Hypothalamus (tissue), 51 donors: Measurements from ENCODE around the gene NFX1.
"Not testable (repeated sequence)": the region's sequence is repeated elsewhere in the genome, so short reads cannot be mapped to it uniquely, and the experiment has no call there.

Experiments used
- DNase-seq, 51 donors: peaks; one replicate each; lab custom pipeline; 2025; lab: John Stamatoyannopoulos, UW

NFX1 gene

GRCh38 chr9:33351547-33351946 is 61.2 kb downstream of the NFX1 start:
- DNase-seq, result no peak

GRCh38 chr9:33354651-33355211 is 64.4 kb downstream of the NFX1 start:
- no peak for DNase-seq

DNA sequence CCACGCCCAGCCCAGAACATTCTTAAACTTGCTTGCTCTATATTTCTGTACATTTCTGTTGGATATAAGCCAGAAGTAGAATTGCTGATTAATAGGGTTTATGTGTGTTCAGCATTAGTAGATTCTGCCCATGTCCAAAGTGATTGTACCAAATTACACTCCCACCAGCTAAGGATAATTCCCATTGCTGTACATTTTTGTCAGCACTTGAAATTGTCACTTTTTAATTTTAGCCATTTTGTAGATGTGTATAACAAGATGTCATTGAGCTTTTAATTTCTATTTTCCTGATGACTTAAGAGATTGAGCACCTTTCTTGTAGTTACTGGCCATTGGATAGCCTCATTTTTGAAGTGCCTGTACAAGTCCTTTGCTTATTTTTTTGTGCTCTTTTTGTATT is 65.6 kb downstream of the NFX1 start:
- DNase-seq, result no peak

GRCh38 chr9:33358641-33359040 is 68.3 kb downstream of the NFX1 start:
- DNase-seq, result not testable (repeated sequence)

DNA sequence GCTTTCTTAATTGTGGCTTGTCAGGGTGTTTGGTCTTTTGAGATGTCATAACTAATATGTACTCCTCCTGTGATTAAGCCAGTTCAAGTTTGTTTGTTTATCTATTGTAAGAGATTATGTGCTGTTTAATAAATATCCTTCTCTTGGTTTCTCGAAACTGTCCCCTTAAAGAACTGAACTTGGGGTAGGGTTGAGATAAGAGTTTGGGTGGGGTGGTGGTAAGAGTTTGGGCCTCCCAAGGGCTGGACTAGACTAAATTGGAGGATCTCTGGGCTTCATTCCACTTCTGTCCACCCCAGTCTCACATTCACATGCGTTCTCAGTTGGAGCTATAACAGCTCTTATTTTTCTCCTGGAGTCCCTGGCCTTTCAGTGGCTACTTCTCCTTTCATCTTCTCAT is 73.8 kb downstream of the NFX1 start:
- DNase-seq, result no peak

GRCh38 chr9:33364814-33365213 is 74.5 kb downstream of the NFX1 start:
- DNase-seq, result not testable (repeated sequence)

GRCh38 chr9:33366979-33367480 is 76.7 kb downstream of the NFX1 start:
- no peak for DNase-seq

GRCh38 chr9:33372900-33373299 is 82.6 kb downstream of the NFX1 start:
- DNase-seq, result no peak

DNA sequence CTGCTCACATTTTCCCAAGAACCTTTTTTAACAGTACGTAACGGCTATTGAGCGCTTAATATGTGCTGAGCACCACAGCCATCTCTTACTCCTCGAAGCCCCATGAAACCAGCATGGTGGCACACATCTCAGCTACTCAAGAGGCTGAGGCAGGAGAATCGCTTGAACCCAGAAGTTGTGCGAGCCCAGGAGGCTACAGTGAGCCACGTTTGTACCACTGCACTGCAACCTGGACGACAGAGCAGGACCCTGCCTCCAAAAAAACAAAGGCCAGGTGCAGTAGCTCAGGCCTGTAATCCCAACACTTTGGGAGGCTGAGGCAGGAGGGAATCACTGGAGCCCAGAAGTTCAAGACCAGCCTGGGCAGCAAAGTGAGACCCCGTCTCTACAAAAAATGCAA is 83.9 kb downstream of the NFX1 start:
- no peak for DNase-seq

- DNase-seq, result peak in 41 of 51 donors; percentile 2 to 82 (median 42)
Measured at GRCh38 chr9:33374634-33375237, 84.4 kb downstream of the NFX1 start.

- DNase-seq, result peak in 2 of 51 donors; percentile 8 to 28
Measured at GRCh38 chr9:33375238-33375840, 85.0 kb downstream of the NFX1 start.

DNA sequence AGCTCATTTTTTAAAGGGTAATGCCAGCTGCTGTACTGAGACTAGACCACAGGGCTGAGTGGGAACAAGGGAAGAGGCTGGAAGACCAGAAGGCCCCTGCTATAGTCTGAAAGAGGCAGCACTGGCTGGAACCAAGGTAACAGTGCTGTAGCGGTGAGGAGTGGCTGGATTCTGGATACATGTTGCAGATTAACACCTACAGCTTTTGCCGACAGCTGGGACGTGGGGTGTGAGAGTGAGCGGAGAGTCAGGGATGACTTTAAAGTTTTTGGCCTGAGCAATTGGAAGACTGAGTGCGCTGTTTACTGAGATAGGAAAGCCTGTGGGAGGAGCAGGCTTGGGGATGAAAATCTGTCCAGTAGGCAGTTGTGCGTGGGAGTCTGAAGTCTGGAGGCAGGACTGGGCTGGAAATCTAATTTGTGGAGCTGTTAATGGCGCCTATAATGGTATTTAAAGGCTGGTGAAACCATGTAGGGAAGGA is 85.6 kb downstream of the NFX1 start:
- DNase-seq, result peak in 2 of 51 donors; percentile 6 to 62

DNA sequence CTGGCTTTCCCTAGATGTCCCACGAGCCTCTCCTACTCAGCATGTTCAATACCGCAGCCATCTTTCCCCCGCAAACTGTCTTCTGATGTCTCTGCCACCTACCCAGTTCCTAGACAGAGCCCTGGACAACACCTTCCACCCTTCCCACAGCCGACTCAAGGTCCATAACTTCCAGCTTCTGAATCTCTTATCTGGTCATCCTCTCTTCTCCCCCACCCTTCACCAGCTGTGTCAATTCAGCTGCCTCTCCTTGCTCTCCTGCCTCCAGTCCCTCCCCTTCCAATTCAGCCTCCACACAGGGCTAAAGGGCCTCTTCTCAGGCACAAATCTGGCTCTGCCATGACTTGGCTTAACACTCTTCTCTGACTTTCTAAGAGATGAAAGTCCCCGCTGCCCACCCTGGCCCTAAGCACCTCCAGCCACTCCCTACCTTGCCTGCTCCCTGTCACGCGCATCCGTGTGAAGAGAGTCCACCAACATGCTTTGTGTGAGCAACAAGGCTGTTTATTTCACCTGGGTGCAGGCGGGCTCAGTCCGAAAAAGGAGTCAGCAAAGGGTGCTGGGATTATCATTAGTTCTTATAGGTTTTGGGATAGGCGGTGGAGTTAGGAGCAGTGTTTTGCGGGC is 86.9 kb downstream of the NFX1 start:
- DNase-seq, result no peak

DNA sequence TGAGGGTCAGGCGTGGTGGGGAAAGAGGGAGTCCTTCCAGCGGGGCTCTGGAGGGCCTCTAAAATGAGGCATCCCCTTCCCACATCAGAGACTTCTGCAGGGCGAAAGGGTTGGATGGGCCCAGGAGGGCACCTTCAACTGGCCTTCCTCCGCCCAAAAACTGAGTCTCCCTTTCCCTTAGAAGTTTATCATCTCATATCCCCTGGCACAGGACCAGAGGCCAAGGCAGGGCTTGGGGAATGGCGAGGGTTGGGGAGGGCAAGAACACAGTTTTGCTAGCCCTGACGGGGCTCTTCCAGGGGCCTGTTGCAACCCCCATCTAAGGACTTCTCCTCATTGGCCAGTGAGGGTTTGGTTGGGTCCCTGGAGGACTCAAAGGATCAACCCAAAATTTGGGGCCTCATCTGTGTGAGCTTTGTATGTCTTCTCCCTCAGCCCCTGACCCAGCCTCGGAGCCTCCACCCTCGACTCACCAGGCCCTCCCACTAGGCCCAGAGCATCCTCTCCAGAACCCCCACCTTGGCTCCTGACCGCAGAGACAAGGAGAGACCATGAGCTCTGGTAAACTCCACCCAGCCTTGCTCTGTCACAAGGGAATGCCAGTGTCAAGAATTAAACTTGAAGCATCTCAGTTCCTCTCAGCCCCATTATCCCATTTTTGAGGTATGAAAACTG is 87.9 kb downstream of the NFX1 start:
- no peak for DNase-seq

- DNase-seq, result no peak
Measured at GRCh38 chr9:33379666-33380389, 89.5 kb downstream of the NFX1 start.

DNA sequence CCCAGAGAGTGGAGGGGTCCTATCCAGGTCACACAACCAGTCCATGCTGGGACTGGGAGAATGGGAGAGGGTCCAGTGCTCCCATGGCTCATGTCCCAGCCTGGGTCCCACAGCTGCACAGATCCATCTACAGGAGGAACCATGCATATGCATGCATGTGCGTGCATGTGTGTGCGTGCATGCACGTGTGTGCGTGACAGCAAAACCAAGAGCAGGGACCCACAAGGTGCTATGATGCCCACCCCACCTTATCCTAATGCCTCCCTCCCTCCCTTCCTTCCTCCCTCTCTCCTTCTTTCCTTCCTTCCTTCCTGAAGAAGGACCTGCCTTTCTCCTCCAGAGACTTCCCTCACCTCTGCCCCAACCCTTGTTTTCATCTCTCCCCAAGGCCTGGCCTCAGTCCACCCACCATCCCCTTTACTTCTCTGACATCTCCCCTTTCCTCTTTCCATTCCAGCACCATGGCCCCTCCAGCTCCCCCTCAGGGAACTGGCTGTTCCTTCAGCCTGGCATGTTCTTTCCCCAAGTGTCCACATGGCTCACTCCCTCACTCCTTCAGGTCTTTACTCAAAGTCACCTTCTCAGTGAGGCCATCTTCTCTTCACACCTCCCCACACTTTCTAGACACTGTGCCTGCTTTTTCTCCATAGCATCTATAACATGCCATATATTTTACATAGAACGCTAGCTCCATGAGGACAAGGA is 90.2 kb downstream of the NFX1 start:
- no peak for DNase-seq

DNA sequence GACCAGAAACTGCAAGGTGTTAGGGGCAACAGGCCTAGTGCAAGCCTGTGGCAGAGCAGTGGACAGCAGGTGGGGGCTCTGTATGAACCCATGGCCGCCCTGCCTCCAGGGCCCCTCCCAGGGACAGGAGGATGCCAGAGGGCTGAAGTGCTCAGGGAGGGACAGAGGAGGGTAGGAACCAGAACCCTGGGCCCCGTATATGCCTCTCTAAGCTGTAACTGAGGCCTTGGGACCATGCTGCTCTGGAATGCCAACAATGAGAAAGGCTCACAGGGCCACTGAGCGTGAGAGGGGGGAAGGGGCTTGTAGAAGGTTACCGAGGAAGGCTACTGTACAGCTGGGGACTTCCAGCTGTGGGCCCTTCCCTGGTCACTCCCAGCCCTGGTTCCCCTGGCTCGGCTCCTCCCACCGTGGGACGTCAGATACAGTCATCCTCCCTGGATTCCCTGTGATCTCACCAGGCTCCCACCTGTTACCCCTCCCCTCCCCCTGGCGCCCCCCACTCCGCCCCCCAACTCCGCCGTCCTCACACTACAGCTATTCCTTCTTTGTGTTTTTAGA is 91.0 kb downstream of the NFX1 start:
- DNase-seq, result no peak

DNA sequence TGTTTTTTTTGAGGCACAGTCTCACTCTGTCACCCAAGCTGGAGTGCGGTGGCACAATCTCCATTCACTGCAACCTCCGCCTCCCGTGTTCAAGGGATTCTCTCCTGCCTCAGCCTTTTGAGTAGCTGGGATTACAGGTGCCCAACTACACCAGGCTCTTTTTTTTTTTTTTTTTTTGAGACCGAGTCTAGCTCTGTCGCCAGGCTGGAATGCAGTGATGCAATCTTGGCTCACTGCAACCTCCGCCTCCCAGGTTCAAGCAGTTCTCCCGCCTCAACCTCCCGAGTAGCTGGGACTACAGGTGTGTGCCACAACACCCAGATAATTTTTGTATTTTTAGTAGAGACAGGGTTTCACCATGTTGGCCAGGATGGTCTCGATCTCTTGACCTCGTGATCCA is 92.1 kb downstream of the NFX1 start:
- DNase-seq, result not testable (repeated sequence)

DNA sequence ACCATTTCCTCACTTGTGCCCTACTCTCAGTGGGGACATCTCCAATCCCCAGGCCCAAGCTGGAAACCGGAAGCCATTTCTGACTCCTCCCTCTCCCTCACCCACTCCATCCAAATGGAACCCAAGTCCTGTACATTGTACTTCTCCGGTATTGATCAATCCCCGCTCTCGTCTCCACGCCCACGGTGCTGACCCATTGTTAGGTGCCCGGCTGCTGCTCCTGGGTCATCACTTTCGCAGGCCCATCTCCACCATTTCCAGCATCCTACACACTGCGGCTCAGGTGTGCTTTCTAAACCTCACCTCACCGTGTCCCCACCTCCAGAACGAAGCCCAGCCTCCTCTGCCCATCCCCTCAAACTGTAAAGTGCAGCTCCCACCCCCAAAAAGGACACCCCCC is 93.1 kb downstream of the NFX1 start:
- DNase-seq, result not testable (repeated sequence)
